GM18511 (cell line): ENCODE results near the gene NBPF1.
"Not testable (repeated sequence)": the region's sequence is repeated elsewhere in the genome, so short reads cannot be mapped to it uniquely, and the experiment has no call there.

Source experiments
- ATAC-seq: cut with Tn5 transposase; IDR thresholded peaks from one replicate; pipeline ENCODE4 v1.9.1; 2021; ENCODE audit warnings: mild to moderate bottlenecking, moderate library complexity; ENCODE audit not compliant: unreplicated experiment

NBPF1 gene

GRCh38 chr1:16623812-16624719, 10.7 kb upstream of the NBPF1 start:
- not testable (repeated sequence) for ATAC-seq

- not testable (repeated sequence) for ATAC-seq
These were observed 10.0 kb upstream of the NBPF1 start for GRCh38 chr1:16623337-16623736.

- ATAC-seq: not testable (repeated sequence)
These were observed 8.4 kb upstream of the NBPF1 start for GRCh38 chr1:16621681-16622315.

- no peak for ATAC-seq
These were observed 7.9 kb upstream of the NBPF1 start for GRCh38 chr1:16621300-16621658.

- ATAC-seq: not testable (repeated sequence)
These were observed 6.6 kb upstream of the NBPF1 start for GRCh38 chr1:16619803-16620501.

GRCh38 chr1:16618719-16619118, 5.4 kb upstream of the NBPF1 start:
- no peak for ATAC-seq

- ATAC-seq: no peak
These were observed 4.6 kb upstream of the NBPF1 start for GRCh38 chr1:16617778-16618580.

- no peak for ATAC-seq
These were observed 3.8 kb upstream of the NBPF1 start for GRCh38 chr1:16617114-16617631.

GRCh38 chr1:16615253-16616252, 2.2 kb upstream of the NBPF1 start:
- no peak for ATAC-seq

- ATAC-seq: no peak
These were observed 1.2 kb upstream of the NBPF1 start for GRCh38 chr1:16614361-16615252.

- ATAC-seq: peak; percentile 17
These were observed 812 bp downstream of the NBPF1 start for GRCh38 chr1:16612332-16613172.

- not testable (repeated sequence) for ATAC-seq
These were observed 1.4 kb downstream of the NBPF1 start for GRCh38 chr1:16611981-16612331.

- not testable (repeated sequence) for ATAC-seq
These were observed 2.2 kb downstream of the NBPF1 start for GRCh38 chr1:16611164-16611563.

GRCh38 chr1:16610553-16610952, 2.8 kb downstream of the NBPF1 start:
- ATAC-seq: not testable (repeated sequence)

GRCh38 chr1:16609761-16610160, 3.6 kb downstream of the NBPF1 start:
- not testable (repeated sequence) for ATAC-seq

- ATAC-seq: no peak
These were observed 4.4 kb downstream of the NBPF1 start for GRCh38 chr1:16608838-16609560.
